Measurements from ENCODE around the gene COPS9. TPM values are rescaled to one million over a fixed set of nuclear protein-coding genes. Genes with fewer than 3 reads are reported as not detected.
A peak's percentile ranks its signal among the peaks of the same experiment; 100 is the strongest.

COPS9 gene
- total RNA-seq, 2 donors from 2014 or later, result 151 to 161 TPM

- no peaks in the 10 kb centered on the region for H3K27me3 Mint-ChIP-seq (ENCODE audit: insufficient read depth)
- Histone ChIP-seq H3K4me3 (ENCODE audit: low read length) (no peak overlapping the region), H3K9me3 (ENCODE audit: control insufficient read depth, low read length) (no peaks in the 10 kb centered on the region), H3K36me3 (ENCODE audit: control insufficient read depth, insufficient read depth, low read length) (peaks cover 65% of the 10 kb centered on the region), H3K9ac (ENCODE audit: extremely low read depth, low read length, poor library complexity, severe bottlenecking) (no peak overlapping the region), H3K4me1 (ENCODE audit: control insufficient read depth, insufficient read depth, low read length) (no peaks in the 10 kb centered on the region), H3K27me3 (ENCODE audit: control insufficient read depth, insufficient read depth, low read length, poor library complexity, severe bottlenecking) (no peaks in the 10 kb centered on the region), H3K27ac (ENCODE audit: low read depth, low read length) (no peak overlapping the region)
- H3K36me3 Mint-ChIP-seq (ENCODE audit: low read depth), result peaks cover 72% of the 10 kb centered on the region
- no peak for TF ChIP-seq CTCF (conservative IDR thresholded peaks at IDR 0.05)
- no peak overlapping the region for H3K4me3 Mint-ChIP-seq
- H3K27ac Mint-ChIP-seq, result no peak overlapping the region
- no peaks in the 10 kb centered on the region for H3K4me1 Mint-ChIP-seq
- no peaks in the 10 kb centered on the region for H3K9me3 Mint-ChIP-seq
- DNase-seq, result peak; percentile 24
- WGBS, 2 experiments (ENCODE audit: insufficient coverage in 1 of 2, insufficient read length in 1 of 2), result 96 to 97% methylated on average over 12 of the region's 12 CpGs
These were observed 7.4 kb downstream of the COPS9 start for GRCh38 chr2:240128608-240129145.

GRCh38 chr2:240127911-240128607 lies 8.0 kb downstream of the COPS9 start:
- peaks cover 59% of the 10 kb centered on the region for H3K36me3 ChIP-seq (ENCODE audit: control insufficient read depth, insufficient read depth, low read length)
- no peaks in the 10 kb centered on the region for H3K4me1 ChIP-seq (ENCODE audit: control insufficient read depth, insufficient read depth, low read length)
- Mint-ChIP-seq H3K27me3 (ENCODE audit: insufficient read depth) (no peaks in the 10 kb centered on the region), H3K4me3 (no peak overlapping the region), H3K27ac (peak overlapping the region; percentile 64), H3K4me1 (no peaks in the 10 kb centered on the region), H3K36me3 (ENCODE audit: low read depth) (peaks cover 66% of the 10 kb centered on the region), H3K9me3 (no peaks in the 10 kb centered on the region)
- H3K27me3 ChIP-seq (ENCODE audit: control insufficient read depth, insufficient read depth, low read length, poor library complexity, severe bottlenecking), result no peaks in the 10 kb centered on the region
- no peak for TF ChIP-seq CTCF (conservative IDR thresholded peaks at IDR 0.05)
- WGBS, 2 experiments (ENCODE audit: insufficient coverage in 1 of 2, insufficient read length in 1 of 2), result 95 to 97% methylated on average over 11 to 16 of the region's 16 CpGs
- H3K9ac ChIP-seq (ENCODE audit: extremely low read depth, low read length, poor library complexity, severe bottlenecking), result no peak overlapping the region
- H3K27ac ChIP-seq (ENCODE audit: low read depth, low read length), result no peak overlapping the region
- H3K9me3 ChIP-seq (ENCODE audit: control insufficient read depth, low read length), result no peaks in the 10 kb centered on the region
- no peak overlapping the region for H3K4me3 ChIP-seq (ENCODE audit: low read length)
- no peak for DNase-seq

- H3K4me3 Mint-ChIP-seq, result no peak overlapping the region
- no peaks in the 10 kb centered on the region for H3K9me3 Mint-ChIP-seq
- no peaks in the 10 kb centered on the region for H3K9me3 ChIP-seq (ENCODE audit: control insufficient read depth, low read length)
- no peak for TF ChIP-seq CTCF (conservative IDR thresholded peaks at IDR 0.05)
- 94 to 98% methylated on average over 3 to 6 of the region's 7 CpGs for WGBS, 2 experiments (ENCODE audit: insufficient coverage in 1 of 2, insufficient read length in 1 of 2)
- H3K4me1 Mint-ChIP-seq, result no peaks in the 10 kb centered on the region
- H3K27me3 Mint-ChIP-seq (ENCODE audit: insufficient read depth), result no peaks in the 10 kb centered on the region
- peaks cover 51% of the 10 kb centered on the region for H3K36me3 ChIP-seq (ENCODE audit: control insufficient read depth, insufficient read depth, low read length)
- DNase-seq, result peak; percentile 26
- H3K4me3 ChIP-seq (ENCODE audit: low read length), result no peak overlapping the region
- no peaks in the 10 kb centered on the region for H3K27me3 ChIP-seq (ENCODE audit: control insufficient read depth, insufficient read depth, low read length, poor library complexity, severe bottlenecking)
- H3K27ac Mint-ChIP-seq, result peak overlapping the region; percentile 64
- no peak overlapping the region for H3K9ac ChIP-seq (ENCODE audit: extremely low read depth, low read length, poor library complexity, severe bottlenecking)
- peaks cover 58% of the 10 kb centered on the region for H3K36me3 Mint-ChIP-seq (ENCODE audit: low read depth)
- H3K27ac ChIP-seq (ENCODE audit: low read depth, low read length), result no peak overlapping the region
- no peaks in the 10 kb centered on the region for H3K4me1 ChIP-seq (ENCODE audit: control insufficient read depth, insufficient read depth, low read length)
These were observed 8.8 kb downstream of the COPS9 start for GRCh38 chr2:240127191-240127750.
